ENCODE measurements around the gene PLA2G12A. TPM values are rescaled to one million over a fixed set of nuclear protein-coding genes. Genes with fewer than 3 reads are reported as not detected.

PLA2G12A gene
- total and polyA plus RNA-seq, 2 experiments from 2014 or later = 35.9 to 96.9 TPM

- DNase-seq (ENCODE audit: low read depth in 1 of 2, low spot score in 1 of 2) = peak in 1 of 2 donors; percentile 13
These were observed 28.1 kb downstream of the PLA2G12A start for GRCh38 chr4:109701566-109702410.

GRCh38 chr4:109699553-109700225 lies 30.2 kb downstream of the PLA2G12A start:
- peak in 1 of 2 donors; percentile 9 for DNase-seq (ENCODE audit: low read depth in 1 of 2, low spot score in 1 of 2)
- Histone ChIP-seq H3K27me3 (no peaks in the 10 kb centered on the region), H3K36me3 (no peaks in the 10 kb centered on the region), H3K27ac (no peak overlapping the region), H3K9me3 (ENCODE audit: low read depth) (no peaks in the 10 kb centered on the region), H3K4me1 (ENCODE audit: low read depth) (peaks cover 7% of the 10 kb centered on the region), H3K4me3 (no peak overlapping the region)
- TF ChIP-seq CTCF (IDR thresholded peaks at IDR 0.05; ENCODE audit: low read depth, low read length) = no peak

More at GRCh38 chr4:109701566-109702410, 28.1 kb downstream of the PLA2G12A start:
- Histone ChIP-seq H3K9me3 (ENCODE audit: low read depth) (no peaks in the 10 kb centered on the region), H3K4me1 (ENCODE audit: low read depth) (peaks cover 7% of the 10 kb centered on the region), H3K27me3 (no peaks in the 10 kb centered on the region), H3K36me3 (no peaks in the 10 kb centered on the region), H3K27ac (no peak overlapping the region), H3K4me3 (peak overlapping the region; percentile 73)
- no peak for TF ChIP-seq CTCF (IDR thresholded peaks at IDR 0.05; ENCODE audit: low read depth, low read length)

- no peak for DNase-seq (ENCODE audit: low read depth in 1 of 2, low spot score in 1 of 2)
- Histone ChIP-seq H3K36me3 (peaks cover 9% of the 10 kb centered on the region), H3K4me1 (ENCODE audit: low read depth) (peaks cover 7% of the 10 kb centered on the region), H3K27me3 (no peaks in the 10 kb centered on the region), H3K9me3 (ENCODE audit: low read depth) (no peaks in the 10 kb centered on the region), H3K27ac (no peak overlapping the region), H3K4me3 (no peak overlapping the region)
- TF ChIP-seq CTCF (IDR thresholded peaks at IDR 0.05; ENCODE audit: low read depth, low read length) = no peak
These were observed 31.2 kb downstream of the PLA2G12A start for GRCh38 chr4:109698656-109699055.

- H3K27ac ChIP-seq = no peak overlapping the region
- peaks cover 21% of the 10 kb centered on the region for H3K36me3 ChIP-seq
- DNase-seq (ENCODE audit: low read depth in 1 of 2, low spot score in 1 of 2) = no peak
- no peak for TF ChIP-seq CTCF (IDR thresholded peaks at IDR 0.05; ENCODE audit: low read depth, low read length)
- no peak overlapping the region for H3K4me3 ChIP-seq
- H3K4me1 ChIP-seq (ENCODE audit: low read depth) = no peaks in the 10 kb centered on the region
- no peaks in the 10 kb centered on the region for H3K27me3 ChIP-seq
- no peaks in the 10 kb centered on the region for H3K9me3 ChIP-seq (ENCODE audit: low read depth)
These were observed 38.4 kb downstream of the PLA2G12A start for GRCh38 chr4:109691411-109691920.

GRCh38 chr4:109690690-109691410 lies 39.0 kb downstream of the PLA2G12A start:
- H3K36me3 ChIP-seq = peaks cover 22% of the 10 kb centered on the region
- H3K4me1 ChIP-seq (ENCODE audit: low read depth) = no peaks in the 10 kb centered on the region
- H3K27ac ChIP-seq = no peak overlapping the region
- H3K27me3 ChIP-seq = no peaks in the 10 kb centered on the region
- no peak overlapping the region for H3K4me3 ChIP-seq
- H3K9me3 ChIP-seq (ENCODE audit: low read depth) = no peaks in the 10 kb centered on the region
- no peak for TF ChIP-seq CTCF (IDR thresholded peaks at IDR 0.05; ENCODE audit: low read depth, low read length)
- no peak for DNase-seq (ENCODE audit: low read depth in 1 of 2, low spot score in 1 of 2)

Measured in cardiac muscle cell (in vitro differentiated cells and primary cell).